BJ (cell line): Measurements from ENCODE around the gene ENPP7. TPM values are rescaled to one million over a fixed set of nuclear protein-coding genes. Genes with fewer than 3 reads are reported as not detected.

Experiments used
- CTCF ChIA-PET: fragments of 350-600 bp; formaldehyde crosslinking; extraction: SDS; loops from one replicate; lab custom pipeline; 2021; ENCODE audit warnings: antibody characterized with exemption, inconsistent platforms; lab: Yijun Ruan, JAX
- POLR2A ChIA-PET: fragments of 300-600 bp; sonication (Branson Sonifier 250); formaldehyde crosslinking; extraction: SDS; loops from one replicate; lab custom pipeline; 2021; ENCODE audit warnings: antibody characterized with exemption; lab: Charles Lee
- DNase-seq: peaks from one replicate; pipeline ENCODE4 v3.0.0-alpha.2; 2011; ENCODE audit warnings: low read depth
- H3K27me3 ChIP-seq: 2 replicates; pipeline ENCODE4 v1.6.0; 2011; ENCODE audit warnings: low read length; ENCODE audit not compliant: control insufficient read depth, insufficient read depth
- H3K36me3 ChIP-seq: 2 replicates; pipeline ENCODE4 v1.5.1; 2011; ENCODE audit warnings: low read length; ENCODE audit not compliant: control insufficient read depth, insufficient read depth
- H3K4me3 ChIP-seq: 2 replicates; pipeline ENCODE4 v1.5.1; 2011; ENCODE audit warnings: low read depth, mild to moderate bottlenecking, control low read depth, low read length
- polyA plus RNA-seq: library from polyadenylated mRNA; depleted of rRNA; stranded (reverse); fragments of >200 nt; gene quantifications from 2 replicates; pipeline ENCODE4 v1.2.3, GENCODE V29; 2011
- TF ChIP-seq, protein P1 (sequence below): IDR thresholded peaks from 2 replicates; pipeline ENCODE4 v1.5.1; 2011; ENCODE audit warnings: low read depth, mild to moderate bottlenecking, control low read depth, inconsistent platforms, low read length, moderate library complexity; ENCODE audit not compliant: insufficient read depth

Gene ENPP7
- polyA plus RNA-seq, 1 experiment: not detected

DNA sequence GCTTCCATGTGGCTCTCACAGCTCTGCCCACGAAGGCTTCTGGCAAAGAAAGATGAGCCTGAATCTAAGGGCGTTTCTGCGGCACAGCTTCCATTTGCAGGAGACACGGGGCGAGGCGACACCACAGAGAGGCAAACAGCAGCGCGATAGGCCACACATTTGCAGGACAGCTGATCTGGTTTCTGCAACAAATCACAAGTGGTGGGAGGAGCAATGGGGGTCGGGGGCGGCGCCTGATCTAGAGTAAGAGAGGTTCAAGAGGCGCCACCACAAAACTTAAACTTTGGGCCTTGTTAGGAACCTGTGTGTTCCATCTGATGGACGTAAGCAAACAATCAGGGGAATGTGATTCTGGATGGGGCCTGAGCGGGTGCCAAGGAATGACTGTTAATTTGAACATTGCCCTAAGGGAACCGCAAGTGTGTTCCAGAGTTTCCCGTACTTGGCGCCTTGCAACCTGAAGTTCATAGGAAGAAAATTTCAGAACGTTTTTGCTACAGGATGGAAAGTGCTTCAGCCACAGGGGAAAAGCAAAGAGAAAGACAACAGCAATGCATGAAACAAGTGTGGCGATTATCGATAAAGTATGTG, 18.9 kb upstream of the ENPP7 start:
- no peaks in the 10 kb centered on the region for H3K36me3 ChIP-seq
- ChIA-PET POLR2A (no interaction called here), CTCF (no interaction called here)
- no peak for DNase-seq
- H3K27me3 ChIP-seq: no peaks in the 10 kb centered on the region
- no peak overlapping the region for H3K4me3 ChIP-seq
- TF ChIP-seq, protein P1, sequence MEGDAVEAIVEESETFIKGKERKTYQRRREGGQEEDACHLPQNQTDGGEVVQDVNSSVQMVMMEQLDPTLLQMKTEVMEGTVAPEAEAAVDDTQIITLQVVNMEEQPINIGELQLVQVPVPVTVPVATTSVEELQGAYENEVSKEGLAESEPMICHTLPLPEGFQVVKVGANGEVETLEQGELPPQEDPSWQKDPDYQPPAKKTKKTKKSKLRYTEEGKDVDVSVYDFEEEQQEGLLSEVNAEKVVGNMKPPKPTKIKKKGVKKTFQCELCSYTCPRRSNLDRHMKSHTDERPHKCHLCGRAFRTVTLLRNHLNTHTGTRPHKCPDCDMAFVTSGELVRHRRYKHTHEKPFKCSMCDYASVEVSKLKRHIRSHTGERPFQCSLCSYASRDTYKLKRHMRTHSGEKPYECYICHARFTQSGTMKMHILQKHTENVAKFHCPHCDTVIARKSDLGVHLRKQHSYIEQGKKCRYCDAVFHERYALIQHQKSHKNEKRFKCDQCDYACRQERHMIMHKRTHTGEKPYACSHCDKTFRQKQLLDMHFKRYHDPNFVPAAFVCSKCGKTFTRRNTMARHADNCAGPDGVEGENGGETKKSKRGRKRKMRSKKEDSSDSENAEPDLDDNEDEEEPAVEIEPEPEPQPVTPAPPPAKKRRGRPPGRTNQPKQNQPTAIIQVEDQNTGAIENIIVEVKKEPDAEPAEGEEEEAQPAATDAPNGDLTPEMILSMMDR: no peak

DNA sequence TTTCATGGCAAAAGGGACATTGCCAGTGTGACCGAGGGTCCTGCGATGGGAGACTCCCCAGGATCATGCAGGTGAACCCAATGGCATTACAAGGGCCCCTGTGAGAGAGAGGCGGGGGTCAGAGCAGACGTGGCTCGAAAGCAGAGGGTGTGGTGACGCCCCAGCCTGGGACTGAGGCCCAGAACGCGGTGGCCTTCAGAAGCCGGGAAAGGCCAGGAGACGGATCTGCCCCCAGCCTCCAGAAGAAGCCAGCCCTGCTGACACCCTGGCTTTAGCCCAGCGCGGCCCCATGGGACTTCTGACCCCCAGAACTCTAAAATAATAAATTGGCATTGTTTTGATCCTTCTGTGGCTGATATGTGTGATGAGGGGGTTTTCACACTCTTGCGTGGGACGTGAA, 17.4 kb upstream of the ENPP7 start:
- ChIA-PET POLR2A (no interaction called here), CTCF (no interaction called here)
- no peaks in the 10 kb centered on the region for H3K27me3 ChIP-seq
- no peak for DNase-seq
- H3K36me3 ChIP-seq: no peaks in the 10 kb centered on the region
- TF ChIP-seq, protein P1: no peak
- no peak overlapping the region for H3K4me3 ChIP-seq

DNA sequence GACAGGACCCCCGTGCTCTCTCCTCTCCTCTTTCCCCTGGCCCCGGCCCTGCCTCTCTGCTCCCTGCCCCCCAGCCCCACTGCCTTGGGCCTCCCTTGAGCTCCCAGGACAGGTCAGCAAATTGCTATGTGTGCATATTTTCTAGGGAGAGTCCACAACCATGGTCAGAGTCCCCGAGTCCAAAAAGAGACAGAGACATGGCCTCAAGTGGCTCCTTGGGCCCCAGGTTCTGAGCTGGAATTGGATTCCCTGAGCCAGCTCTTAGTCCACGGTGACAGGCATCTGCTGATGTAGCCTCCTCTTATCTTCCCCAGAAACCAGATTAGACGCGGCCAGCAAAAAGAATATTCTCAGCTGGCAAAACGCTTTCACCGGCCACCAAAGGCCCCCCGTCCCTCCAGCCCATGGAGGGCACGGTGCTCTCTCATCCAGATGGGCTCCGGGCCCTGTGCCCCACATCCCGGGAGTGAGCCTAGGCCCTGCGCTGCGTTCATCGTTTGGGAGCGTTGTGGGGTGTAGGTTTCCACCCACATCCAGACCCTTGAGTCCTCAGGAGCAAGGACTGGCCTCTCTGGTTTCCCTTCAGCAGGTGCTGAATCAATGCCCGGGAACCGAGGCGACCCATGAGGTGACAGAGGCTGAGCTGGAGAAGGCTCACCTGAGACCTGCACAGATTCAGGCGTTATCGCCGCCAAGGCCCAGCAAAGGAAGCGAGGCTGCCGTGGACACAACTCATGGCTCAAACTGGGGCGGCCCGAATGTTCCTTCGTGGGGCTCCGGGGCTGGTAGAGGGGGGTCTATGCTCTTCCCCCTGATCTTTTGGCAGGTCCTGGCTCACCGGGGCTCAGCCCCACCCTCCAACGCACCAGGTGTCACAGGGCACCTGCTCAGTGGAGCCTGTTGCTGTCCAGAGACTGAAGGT, 16.3 kb upstream of the ENPP7 start:
- CTCF ChIA-PET: no interaction called here
- no peaks in the 10 kb centered on the region for H3K36me3 ChIP-seq
- POLR2A ChIA-PET: no interaction called here
- DNase-seq: no peak
- TF ChIP-seq, protein P1: no peak
- no peak overlapping the region for H3K4me3 ChIP-seq
- H3K27me3 ChIP-seq: no peaks in the 10 kb centered on the region

DNA sequence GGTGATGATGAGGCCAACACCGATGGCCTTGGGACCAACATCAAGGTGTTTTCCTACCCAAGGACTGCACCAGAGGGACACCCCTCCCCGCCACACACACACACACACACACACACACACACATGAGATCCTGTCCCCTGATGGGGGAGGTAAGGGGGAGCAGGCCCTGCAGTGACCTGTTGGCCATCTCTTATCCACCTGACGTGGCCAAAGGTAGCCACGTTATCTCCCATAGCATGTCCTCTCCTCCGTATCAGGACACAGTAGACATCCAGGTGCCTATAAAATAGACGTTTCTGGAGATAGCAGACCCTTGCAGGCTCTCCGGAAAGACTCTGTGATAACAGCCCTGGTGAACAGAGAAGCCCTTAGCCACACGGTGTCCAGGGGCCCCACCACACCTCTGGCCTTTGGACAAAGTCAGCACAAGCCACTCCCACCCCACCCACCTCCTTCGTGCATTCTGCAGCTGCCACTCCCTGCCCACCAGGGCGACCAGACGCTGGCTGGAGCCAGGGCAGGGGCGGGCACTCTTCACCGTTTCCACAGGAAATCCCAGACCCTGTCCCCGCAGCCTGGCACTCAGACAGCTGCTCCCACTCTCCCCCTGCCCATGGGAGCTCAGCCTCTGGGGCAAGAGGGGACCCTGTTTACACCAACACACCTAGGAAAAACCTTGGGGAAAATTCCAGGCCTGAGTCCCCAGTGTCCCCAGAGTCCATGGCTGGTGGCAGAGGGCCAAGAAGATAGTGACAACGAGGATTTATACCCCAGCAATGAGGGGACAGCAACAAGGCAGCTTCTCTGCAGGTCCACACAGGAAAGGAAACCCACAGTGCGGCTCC, 15.4 kb upstream of the ENPP7 start:
- TF ChIP-seq, protein P1: no peak
- H3K27me3 ChIP-seq: no peaks in the 10 kb centered on the region
- H3K36me3 ChIP-seq: no peaks in the 10 kb centered on the region
- no peak overlapping the region for H3K4me3 ChIP-seq
- ChIA-PET POLR2A (no interaction called here), CTCF (no interaction called here)
- DNase-seq: no peak
